Endothelial cell of umbilical vein (primary cell): ENCODE results near the gene ENPP5. TPM values are rescaled to one million over a fixed set of nuclear protein-coding genes. Genes with fewer than 3 reads are reported as not detected.

Experiments
- BruUV-seq: library from RNA; stranded (reverse); fragments of 400-500 nt; replicated peaks from 2 replicates; lab custom pipeline; 2021; lab: Mats Ljungman, UMichigan
- CTCF ChIA-PET: fragments of 300-600, 350-600 bp; sonication (Branson Sonifier 250); formaldehyde crosslinking; loops from one replicate; lab custom pipeline; 2021; ENCODE audit warnings: antibody characterized with exemption, inconsistent platforms; lab: Charles Lee
- POLR2A ChIA-PET: fragments of 300-600, 350-600 bp; sonication (Branson Sonifier 250); formaldehyde crosslinking; loops from one replicate; lab custom pipeline; 2021; ENCODE audit warnings: antibody characterized with exemption, inconsistent platforms; lab: Charles Lee
- DNase-seq: peaks from one replicate; pipeline ENCODE4 v3.0.0-alpha.2; 2011; ENCODE audit warnings: low read depth, low spot score
- FAIRE-seq: peaks from 2 replicates; lab custom pipeline; 2011; peaks lifted over from hg19 to GRCh38; lab: Jason Lieb, UNC
- H2AFZ ChIP-seq: 2 replicates; pipeline ENCODE4 v1.6.0; 2012; ENCODE audit warnings: low read depth, low read length, control low read depth, inconsistent platforms
- H3K27ac ChIP-seq: 2 replicates; pipeline ENCODE4 v1.5.1; 2011; ENCODE audit warnings: low read depth, mild to moderate bottlenecking, control low read depth, low read length, moderate library complexity; ENCODE audit not compliant: insufficient read depth
- H3K27me3 ChIP-seq, 2 experiments: 2 replicates each; pipeline versions ENCODE4 v1.6.0 to v1.6.1; 2011; ENCODE audit warnings: low read length in 2 of 2, mixed read lengths in 1 of 2; ENCODE audit not compliant: control insufficient read depth in 2 of 2, insufficient read depth in 2 of 2
- H3K36me3 ChIP-seq, 2 experiments: 2 replicates in 1 of 2; 3 replicates in 1 of 2; pipeline ENCODE4 v1.5.1; 2011; ENCODE audit warnings: low read length in 2 of 2, mild to moderate bottlenecking in 1 of 2, moderate library complexity in 1 of 2; ENCODE audit not compliant: control insufficient read depth in 2 of 2, insufficient read depth in 2 of 2; ENCODE audit errors: extremely low read depth in 1 of 2
- H3K4me1 ChIP-seq: 3 replicates; pipeline ENCODE4 v1.5.1; 2011; ENCODE audit warnings: mild to moderate bottlenecking, low read length; ENCODE audit not compliant: control insufficient read depth, insufficient read depth; ENCODE audit errors: extremely low read depth
- H3K4me2 ChIP-seq: 2 replicates; pipeline ENCODE4 v1.6.1; 2011; ENCODE audit warnings: low read length, control low read depth, mixed read lengths; ENCODE audit not compliant: insufficient read depth
- H3K4me3 ChIP-seq, 3 experiments: fragments of 200-600 bp in 1 of 3; sonication (generic), shearing (Covaris generic) in 1 of 3; replicated peaks in 1 of 3; 2 replicates each; pipeline ENCODE4 v1.5.1; 2011 to 2016; ENCODE audit warnings: control low read depth in 3 of 3, low read length in 3 of 3, mild to moderate bottlenecking in 2 of 3, inconsistent platforms in 1 of 3, low read depth in 1 of 3, moderate library complexity in 1 of 3; ENCODE audit not compliant: insufficient read depth in 1 of 3
- H3K79me2 ChIP-seq: 2 replicates; pipeline ENCODE4 v1.6.0; 2012; ENCODE audit warnings: low read length, inconsistent platforms; ENCODE audit not compliant: control insufficient read depth, insufficient read depth
- H3K9ac ChIP-seq: replicated peaks from 2 replicates; pipeline ENCODE3; 2011; ENCODE audit warnings: low read length, control low read depth; ENCODE audit not compliant: insufficient read depth; ENCODE audit errors: extremely low read depth
- H3K9me1 ChIP-seq: replicated peaks from 3 replicates; pipeline ENCODE4 v1.6.0; 2011; ENCODE audit warnings: mild to moderate bottlenecking, low read length; ENCODE audit not compliant: control insufficient read depth, insufficient read depth; ENCODE audit errors: extremely low read depth
- H3K9me3 ChIP-seq: replicated peaks from 2 replicates; pipeline ENCODE4 v1.5.1; 2012; ENCODE audit warnings: low read length, inconsistent platforms; ENCODE audit not compliant: control insufficient read depth, insufficient read depth
- H4K20me1 ChIP-seq: replicated peaks from 2 replicates; pipeline ENCODE3; 2011; ENCODE audit warnings: mild to moderate bottlenecking, low read length; ENCODE audit not compliant: control insufficient read depth, insufficient read depth; ENCODE audit errors: extremely low read depth
- CTCF ChIP-seq, 2 donors: IDR thresholded peaks; 1 replicate in 1 of 2; 2 replicates in 1 of 2; pipeline ENCODE4 v1.5.1; 2011; ENCODE audit warnings: low read length in 2 of 2, mild to moderate bottlenecking in 2 of 2, moderate library complexity in 2 of 2, control low read depth in 1 of 2, inconsistent platforms in 1 of 2, low read depth in 1 of 2; ENCODE audit not compliant: insufficient read depth in 1 of 2; ENCODE audit errors: extremely low read depth in 1 of 2
- EZH2 ChIP-seq: IDR thresholded peaks from 2 replicates; pipeline ENCODE4 v1.6.1; 2012; ENCODE audit warnings: borderline replicate concordance, low read depth, mild to moderate bottlenecking, moderate library complexity, low read length, inconsistent platforms; ENCODE audit not compliant: severe bottlenecking
- FOS ChIP-seq: IDR thresholded peaks from 2 replicates; pipeline ENCODE4 v1.6.1; 2011; ENCODE audit warnings: mild to moderate bottlenecking, low read length, moderate library complexity, borderline replicate concordance; ENCODE audit not compliant: insufficient read depth
- JUN ChIP-seq: IDR thresholded peaks from 2 replicates; pipeline ENCODE4 v1.6.1; 2011; ENCODE audit warnings: borderline replicate concordance, low read depth; ENCODE audit not compliant: insufficient read length, insufficient read depth
- MAX ChIP-seq: IDR thresholded peaks from 2 replicates; pipeline ENCODE4 v1.6.1; 2011; ENCODE audit not compliant: insufficient read depth, insufficient read length
- MYC ChIP-seq: IDR thresholded peaks from one replicate; pipeline ENCODE4 v1.6.1; 2011; ENCODE audit warnings: mild to moderate bottlenecking, low read depth, low read length
- POLR2A ChIP-seq: IDR thresholded peaks from 2 replicates; pipeline ENCODE4 v1.6.1; 2012; ENCODE audit warnings: low read depth, mild to moderate bottlenecking, control low read depth, low read length
- POLR2AphosphoS5 ChIP-seq: IDR thresholded peaks from 2 replicates; pipeline ENCODE4 v1.6.1; 2012; ENCODE audit warnings: low read depth, mild to moderate bottlenecking, control low read depth, low read length, moderate library complexity; ENCODE audit not compliant: insufficient read depth
- dilution Hi-C: fragments of 300-500 bp; cut with MboI; formaldehyde crosslinking; loops from one replicate; pipeline ENCODE4 v1.15.0; 2019; ENCODE audit warnings: low sequenced_read_pairs; ENCODE audit not compliant: extremely low pct_ligation_motif_present
- intact Hi-C: fragments of 100-400 bp; cut with micrococcal nuclease; formaldehyde crosslinking; loops from one replicate; pipeline ENCODE4 v1.10.0; 2022
- polyA plus RNA-seq, 4 experiments: library from polyadenylated mRNA; depleted of rRNA in 3 of 4; stranded (reverse) in 3 of 4; unstranded in 1 of 4; fragments of >200 nt; gene quantifications; 2 replicates each; pipeline versions ENCODE4 v1.2.1 to v1.2.3, GENCODE V29; 2011 to 2012; ENCODE audit warnings: missing spikeins in 1 of 4
- total RNA-seq: library from RNA; stranded (reverse); gene quantifications from 2 replicates; pipeline ENCODE4 v1.2.3, GENCODE V29; 2021

Gene ENPP5
- total and polyA plus RNA-seq, 2 donors (not counting 3 experiments of a cell fraction or from before 2014, with no cell fraction given): not detected

GRCh38 chr6:46199387-46199786, 28.6 kb upstream of the ENPP5 start:
- ChIA-PET CTCF (no interaction called here), POLR2A (no interaction called here)
- dilution Hi-C loops (no loop called here), intact Hi-C loops (no loop called here)
- Histone ChIP-seq H2AFZ (no peak overlapping the region), H3K4me1 (no peaks in the 10 kb centered on the region), H3K9me3 (no peaks in the 10 kb centered on the region), H4K20me1 (no peaks in the 10 kb centered on the region), H3K9ac (no peak overlapping the region), H3K4me2 (no peak overlapping the region), H3K36me3 (no peaks in the 10 kb centered on the region), H3K27me3 (no peaks in the 10 kb centered on the region), H3K79me2 (no peaks in the 10 kb centered on the region), H3K27ac (no peak overlapping the region), H3K9me1 (no peaks in the 10 kb centered on the region), H3K4me3 (no peak overlapping the region)
- FAIRE-seq (no peak), DNase-seq (no peak)
- TF ChIP-seq FOS: no peak
- no peak for TF ChIP-seq EZH2
- TF ChIP-seq JUN: no peak
- no peak for TF ChIP-seq MAX
- no peak for TF ChIP-seq MYC
- TF ChIP-seq POLR2AphosphoS5: no peak
- TF ChIP-seq POLR2A: no peak
- TF ChIP-seq CTCF (IDR thresholded peaks at IDR 0.05; ENCODE audit: extremely low read depth in 1 of 2, insufficient read depth in 1 of 2, low read depth in 1 of 2, low read length in 2 of 2): no peak
- BruUV-seq: no TSS peak
